ENCODE results near the gene ZNF277.

ZNF277 gene

DNA sequence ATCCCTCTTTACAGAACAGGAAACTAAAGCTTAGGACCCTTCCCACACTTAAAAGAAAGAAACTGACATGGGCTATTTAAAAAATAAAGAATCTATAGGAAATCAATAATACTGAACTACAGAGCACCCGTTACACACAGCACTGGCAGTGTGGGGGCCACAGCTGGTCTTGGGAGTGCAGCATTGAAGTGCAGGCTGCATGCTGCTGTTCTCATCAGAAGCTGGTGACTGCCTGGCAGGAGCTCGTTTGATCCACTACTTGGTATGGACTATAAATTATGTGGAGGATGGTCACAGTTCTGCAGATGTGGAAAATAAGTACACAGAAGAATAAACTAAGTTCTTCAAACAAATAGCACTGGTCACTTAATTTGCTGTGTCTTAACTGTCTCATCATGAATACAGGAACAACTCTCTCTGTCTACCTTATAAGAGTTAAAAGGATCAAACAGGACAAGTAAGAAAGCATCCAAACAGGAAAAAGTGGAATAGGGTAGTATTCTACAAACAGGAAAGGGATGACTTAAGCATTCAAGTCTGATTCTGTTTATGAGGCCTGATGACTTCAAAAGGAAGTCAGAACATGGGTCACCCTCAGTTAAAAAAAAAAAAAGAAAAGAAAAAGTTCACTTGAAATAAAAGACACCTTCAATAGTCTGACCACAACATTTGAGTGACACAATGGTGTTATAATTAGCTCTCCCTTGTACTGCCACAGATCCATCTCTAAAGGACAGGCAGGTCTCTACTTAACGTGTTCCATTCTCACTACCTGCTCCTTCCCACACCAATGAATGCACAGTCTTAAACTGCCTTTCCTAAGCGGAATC lies 21.3 kb upstream of the ZNF277 start:
- DNase-seq (ENCODE audit: low spot score) = no peak

DNA sequence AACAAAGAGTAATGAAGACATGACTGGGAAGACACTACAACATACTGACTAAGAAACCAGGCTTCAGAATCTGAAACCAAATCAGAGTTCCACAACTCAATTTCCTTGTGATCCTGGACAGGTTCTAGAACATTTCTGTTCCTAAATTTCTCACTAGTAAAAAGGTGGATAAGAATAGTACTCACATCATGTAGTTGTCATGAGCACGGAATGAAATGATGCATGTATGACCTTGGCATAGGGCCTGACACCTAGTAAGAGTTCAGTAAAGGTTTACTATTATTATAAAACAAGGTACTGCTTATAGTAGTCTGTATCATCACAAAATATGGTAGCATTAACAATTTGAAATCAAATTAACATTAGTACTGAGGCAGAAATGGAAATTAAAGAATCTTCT lies 20.2 kb upstream of the ZNF277 start:
- DNase-seq (ENCODE audit: low spot score) = no peak

DNA sequence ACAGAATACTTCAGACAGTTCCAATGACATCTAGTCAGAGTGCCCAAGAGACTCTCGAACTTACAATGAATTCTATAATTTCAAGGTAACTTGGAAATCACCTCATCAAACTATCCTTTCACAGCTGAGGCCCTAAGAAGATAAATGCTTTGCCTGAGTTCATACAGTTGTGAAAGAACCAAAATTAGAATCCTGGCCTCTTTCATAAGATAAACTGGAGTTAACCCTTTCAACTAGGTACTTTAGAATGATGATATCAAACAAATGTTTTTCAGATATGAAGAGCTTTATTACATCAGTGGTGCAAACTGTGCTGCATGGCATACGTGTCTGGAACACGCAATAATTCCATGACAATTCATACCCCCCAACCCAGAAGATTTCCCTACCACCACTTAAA lies 18.2 kb upstream of the ZNF277 start:
- DNase-seq (ENCODE audit: low spot score) = no peak

DNA sequence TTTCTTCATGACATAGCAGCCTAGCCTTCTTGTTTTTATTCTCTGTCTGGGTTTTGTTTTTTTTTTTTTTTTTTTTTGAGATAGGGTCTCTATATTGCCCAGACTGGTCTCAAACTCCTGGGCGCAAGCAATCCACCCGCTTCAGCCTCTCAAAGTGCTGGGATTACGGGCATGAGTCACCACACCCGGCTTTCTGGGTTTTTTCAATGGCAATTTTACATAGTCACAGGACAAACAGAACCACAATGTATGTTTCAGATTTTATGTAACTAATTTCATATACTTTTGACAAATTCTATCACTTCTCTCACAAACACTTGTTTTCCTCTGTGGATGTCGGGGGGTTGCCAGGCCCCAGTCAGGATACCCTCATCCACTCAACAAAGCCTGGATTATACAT lies 16.8 kb upstream of the ZNF277 start:
- DNase-seq (ENCODE audit: low spot score) = no peak

DNA sequence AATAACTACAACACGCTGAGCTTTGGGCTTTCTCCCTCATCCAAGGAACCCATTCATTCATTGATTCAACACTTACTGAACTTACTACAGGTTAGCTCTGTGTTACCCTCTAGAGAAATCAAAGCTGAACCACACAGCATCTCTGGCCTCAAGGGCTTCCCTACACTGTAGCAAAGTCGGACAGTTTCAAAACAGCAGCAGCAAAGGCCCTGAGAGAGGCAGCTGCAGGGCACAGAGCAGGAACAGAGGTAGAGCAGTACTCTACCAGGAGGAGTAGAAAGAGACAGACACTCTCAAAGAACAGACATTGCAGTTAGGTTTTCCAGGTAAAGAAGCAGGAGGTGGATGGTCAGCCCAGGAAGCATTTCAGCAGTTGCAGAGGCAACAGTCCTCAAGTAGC lies 16.4 kb upstream of the ZNF277 start:
- DNase-seq (ENCODE audit: low spot score) = no peak

DNA sequence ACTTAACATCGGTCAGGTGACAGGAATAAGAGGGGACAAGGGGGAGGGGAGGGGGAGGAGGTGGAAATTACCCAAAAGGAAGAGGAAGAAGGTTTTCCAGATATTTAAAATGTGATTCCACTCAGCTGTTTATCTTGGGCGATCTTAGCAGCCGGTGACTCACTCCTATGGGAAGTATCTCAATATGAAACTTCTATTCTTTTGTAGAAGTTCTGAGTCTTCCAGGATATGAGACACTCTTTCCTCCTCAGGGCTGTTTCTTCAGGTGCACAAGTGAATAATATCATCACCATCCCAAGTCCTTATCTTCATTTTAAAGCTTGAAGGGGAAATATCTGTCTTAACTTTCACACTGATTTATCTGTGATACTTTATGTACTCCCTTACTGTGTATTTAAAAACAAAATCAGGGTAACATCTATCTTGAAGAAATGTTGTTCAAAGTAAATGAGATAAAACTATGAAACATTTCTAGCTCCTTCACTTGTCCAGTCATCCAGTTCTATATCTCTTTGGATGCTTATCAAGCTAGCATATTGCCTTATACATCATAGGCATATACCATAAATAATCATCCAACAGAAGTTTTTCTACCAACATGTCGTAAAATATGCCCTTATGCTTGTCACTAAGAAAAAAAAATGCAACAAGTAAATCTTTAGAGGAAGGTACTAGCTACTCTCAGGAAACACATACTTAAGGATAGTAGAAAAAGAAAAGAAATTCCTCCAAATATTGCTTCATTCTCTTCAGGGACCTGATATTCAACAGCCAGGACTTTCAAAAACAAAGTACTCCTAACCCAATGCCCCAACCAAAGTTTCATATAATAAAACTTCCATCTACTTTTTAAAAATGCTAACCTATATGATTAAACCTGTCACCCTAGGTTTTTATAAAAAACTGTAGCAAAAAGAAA lies 14.0 kb upstream of the ZNF277 start:
- DNase-seq (ENCODE audit: low spot score) = no peak

DNA sequence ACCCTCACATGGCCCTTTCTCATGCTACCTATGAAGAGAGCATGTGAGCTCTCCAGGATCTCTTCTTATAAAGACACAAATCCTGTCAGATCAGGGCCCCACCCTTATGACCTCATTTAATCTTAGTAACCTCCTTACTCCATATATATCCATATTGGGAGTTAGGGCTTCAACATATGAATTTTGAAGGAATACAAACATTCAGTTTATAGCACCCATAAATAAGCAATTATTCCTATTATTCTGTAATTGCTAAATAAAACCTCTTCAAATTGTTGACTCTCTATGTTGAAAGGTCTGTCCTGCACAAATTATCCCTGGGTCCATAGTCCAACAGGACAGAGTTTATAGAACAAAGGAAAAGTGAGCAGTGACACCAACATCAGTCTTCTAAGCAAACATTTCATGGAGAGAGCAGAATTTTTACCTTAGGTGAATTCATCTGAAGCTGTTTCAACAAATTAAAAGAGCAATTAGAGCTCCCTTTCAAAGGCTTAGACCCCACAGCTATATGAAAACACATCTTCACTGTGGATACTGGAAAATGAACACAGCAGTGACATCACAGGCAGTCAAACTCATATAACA lies 12.5 kb upstream of the ZNF277 start:
- DNase-seq (ENCODE audit: low spot score) = no peak

DNA sequence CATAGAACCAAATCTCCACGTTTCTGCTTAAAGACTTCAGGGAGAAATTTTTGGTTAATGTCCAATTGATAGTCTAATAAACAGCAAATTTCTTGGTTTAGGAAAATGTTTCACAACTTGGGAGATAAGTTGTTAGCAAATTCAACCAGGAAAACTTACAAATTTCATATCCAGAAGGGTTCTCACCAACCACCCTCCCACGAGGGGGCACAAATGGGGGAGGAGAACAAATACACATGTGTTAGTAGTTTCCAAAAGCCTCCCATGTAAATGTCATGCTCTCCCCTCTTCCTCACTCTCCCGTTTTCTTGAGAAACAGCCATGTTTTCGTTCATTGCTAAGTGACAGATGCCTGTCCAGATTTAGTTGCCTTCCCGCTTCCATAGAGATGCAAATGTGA lies 10.8 kb upstream of the ZNF277 start:
- DNase-seq (ENCODE audit: low spot score) = no peak

DNA sequence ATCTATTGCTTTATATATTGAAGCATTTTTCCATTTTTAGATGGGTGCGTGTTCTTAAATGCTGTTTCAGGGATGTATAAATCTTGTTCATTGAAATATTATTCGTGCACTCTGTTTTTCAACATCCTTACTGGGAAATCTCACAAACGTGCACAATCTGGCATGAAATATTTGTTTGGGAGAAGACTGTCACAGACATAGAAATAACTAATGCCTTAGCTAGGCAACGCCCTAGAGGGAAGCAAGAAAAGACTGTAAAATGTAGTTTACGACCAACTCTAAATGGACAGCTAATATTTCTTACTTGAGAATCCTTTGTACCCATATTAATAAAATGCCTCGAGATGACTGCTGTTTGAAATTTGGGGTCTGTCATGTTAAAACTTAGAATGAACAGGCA lies 9.2 kb upstream of the ZNF277 start:
- no peak for DNase-seq (ENCODE audit: low spot score)

DNA sequence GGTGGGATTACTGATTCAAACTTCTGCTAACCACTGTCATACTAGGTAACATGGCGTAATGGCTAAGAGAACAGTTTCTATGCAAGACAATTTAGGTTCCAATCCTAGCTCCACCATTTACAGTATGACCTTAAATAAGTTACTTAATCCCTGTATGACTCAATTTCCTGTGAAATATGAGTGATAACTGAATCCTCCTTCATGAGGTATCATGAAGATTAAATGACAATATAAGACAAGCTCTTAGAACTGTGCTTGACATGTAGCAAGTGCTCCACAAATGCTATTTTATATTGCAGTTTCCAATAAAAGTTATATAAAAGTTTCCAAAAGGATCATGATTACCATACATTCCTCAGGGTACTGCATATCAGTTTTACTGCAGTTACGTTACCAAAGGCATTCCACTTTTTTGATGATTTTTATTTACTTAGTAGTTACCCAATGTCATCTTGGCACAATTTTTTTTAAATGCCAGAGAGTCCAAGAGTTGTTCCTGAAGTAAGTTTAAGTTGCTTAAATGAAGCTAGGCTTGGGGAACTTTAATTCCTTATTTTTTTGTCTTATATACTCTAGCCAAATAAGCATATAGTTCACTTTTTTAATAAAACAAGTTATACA lies 7.3 kb upstream of the ZNF277 start:
- DNase-seq (ENCODE audit: low spot score) = no peak

DNA sequence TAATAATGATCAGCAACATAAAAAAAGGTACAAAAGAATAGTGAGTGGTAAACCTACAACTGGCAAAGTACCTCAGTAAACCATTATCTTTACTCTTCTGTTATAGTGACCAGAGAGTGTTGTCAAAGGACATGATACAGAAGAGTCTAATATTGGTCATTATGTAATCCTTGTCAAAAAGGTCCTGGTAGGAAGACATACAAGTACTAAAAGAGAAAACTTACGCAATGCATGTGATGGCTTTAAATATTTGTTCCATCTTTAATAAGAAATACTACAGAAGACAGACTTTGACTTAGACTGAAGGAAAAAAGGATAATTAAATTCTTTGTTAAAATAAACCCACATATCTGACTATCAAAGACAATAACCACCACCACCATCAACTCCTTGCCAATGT lies 6.8 kb upstream of the ZNF277 start:
- no peak for DNase-seq (ENCODE audit: low spot score)

DNA sequence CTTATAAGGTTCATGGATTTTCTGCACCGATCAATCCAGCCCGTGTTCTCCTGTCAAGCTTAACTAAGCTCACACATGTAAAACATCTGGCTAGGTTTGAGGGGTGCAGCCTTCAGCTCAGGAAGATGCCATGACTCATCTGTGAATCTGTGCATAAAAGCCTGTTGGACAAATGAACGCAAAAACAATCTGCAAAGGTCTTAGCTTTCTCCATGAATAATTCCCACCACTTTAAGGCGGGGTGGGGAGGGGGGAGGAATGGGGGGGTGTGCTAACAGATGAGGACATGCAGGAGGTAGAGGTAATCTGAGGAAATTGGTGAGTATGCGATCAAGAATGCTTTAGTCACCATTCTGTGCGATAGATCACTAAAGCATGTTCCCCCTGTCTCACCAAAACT lies 5.1 kb upstream of the ZNF277 start:
- DNase-seq (ENCODE audit: low spot score) = no peak

DNA sequence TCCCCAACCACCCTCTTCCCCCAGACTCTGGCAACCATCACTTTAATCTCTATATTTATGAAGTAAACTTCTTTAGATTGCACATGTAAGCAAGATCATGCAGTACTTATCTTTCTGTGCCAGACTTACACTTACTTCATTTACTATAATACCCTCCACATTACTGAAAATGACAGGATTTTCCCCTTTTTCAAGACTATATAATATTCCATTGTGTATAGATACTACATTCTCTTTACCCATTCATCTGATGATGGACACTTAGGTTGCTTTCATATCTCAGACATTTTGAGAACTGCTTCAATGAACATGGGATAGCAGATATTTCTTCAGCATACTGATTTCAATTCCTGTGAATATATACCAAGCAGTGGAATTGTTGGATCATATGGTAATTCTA lies 4.7 kb upstream of the ZNF277 start:
- no peak for DNase-seq (ENCODE audit: low spot score)

DNA sequence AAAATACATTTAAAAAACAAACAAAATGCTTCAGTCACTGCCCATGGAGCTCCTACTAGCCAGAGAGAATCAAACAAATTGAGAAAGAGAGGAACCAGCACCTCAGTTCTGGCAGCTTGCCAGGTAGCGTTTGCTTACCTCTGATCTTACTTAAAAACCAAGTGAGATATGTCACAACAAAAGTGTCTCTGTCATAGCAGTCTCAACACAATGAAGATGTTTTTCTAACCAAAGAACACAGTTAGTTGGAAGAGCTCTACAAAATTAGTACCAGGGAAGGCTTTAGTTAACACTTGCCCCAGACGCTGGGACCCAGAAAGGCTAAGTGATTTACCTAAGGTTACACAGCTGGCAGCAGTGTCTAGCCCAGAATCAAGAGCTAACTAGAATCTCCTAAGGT lies 3.7 kb upstream of the ZNF277 start:
- DNase-seq (ENCODE audit: low spot score) = peak; percentile 53

DNA sequence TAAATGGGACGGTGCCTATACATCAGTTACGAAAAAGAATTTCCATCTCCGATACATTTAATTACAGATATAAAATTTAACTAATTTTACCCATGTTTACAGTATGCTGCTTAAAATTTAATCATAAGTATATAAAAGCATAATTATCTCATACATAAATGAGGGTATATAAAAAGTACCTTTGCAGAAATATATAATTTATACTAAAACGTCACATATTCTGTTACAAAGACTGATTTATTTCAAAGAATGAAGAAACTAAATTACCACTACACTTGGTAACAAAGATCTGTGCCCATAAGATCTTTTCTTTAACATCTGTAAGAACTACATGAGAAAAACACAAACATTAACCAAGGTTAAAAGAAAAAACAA lies 3.1 kb upstream of the ZNF277 start:
- DNase-seq (ENCODE audit: low spot score) = no peak

DNA sequence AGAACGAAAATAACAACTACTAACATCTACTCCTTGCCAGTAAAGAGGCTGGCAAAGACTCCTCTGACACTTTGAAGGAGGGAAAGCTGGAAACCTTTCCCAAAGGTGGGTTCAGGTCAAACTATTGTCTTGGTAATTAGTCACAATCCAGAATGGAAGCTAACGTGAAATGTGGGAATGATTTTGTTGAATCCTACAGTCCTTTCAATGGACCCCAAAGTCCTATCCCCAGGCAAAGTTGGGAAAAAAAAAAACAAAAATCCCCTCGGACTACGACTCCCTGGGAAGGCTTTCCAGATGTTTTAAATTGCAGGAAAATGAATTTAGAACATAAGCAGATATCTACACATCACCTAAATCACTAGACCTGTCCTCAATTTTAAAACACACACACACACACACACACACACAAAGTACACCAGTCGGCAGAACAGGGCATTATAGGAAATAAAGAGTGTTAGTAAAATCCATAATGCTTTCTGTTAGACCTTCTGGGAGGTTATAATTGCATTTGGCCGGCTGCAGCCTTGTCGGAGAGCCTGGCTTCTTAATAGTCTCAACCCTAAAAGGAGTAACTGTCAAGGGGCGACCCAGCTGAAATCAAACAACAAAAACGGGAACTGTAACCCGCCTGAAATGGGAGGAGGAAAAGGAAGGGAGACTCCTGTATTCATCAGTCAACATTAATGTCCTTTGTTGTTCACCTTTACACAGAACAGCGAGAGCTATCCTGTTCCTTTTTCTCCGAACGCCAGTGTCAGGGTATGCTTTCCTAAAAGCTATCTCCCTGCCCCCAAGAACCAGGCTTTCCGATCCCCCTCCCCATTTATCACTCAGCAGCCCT lies 1.8 kb upstream of the ZNF277 start:
- DNase-seq (ENCODE audit: low spot score) = peak; percentile 45

DNA sequence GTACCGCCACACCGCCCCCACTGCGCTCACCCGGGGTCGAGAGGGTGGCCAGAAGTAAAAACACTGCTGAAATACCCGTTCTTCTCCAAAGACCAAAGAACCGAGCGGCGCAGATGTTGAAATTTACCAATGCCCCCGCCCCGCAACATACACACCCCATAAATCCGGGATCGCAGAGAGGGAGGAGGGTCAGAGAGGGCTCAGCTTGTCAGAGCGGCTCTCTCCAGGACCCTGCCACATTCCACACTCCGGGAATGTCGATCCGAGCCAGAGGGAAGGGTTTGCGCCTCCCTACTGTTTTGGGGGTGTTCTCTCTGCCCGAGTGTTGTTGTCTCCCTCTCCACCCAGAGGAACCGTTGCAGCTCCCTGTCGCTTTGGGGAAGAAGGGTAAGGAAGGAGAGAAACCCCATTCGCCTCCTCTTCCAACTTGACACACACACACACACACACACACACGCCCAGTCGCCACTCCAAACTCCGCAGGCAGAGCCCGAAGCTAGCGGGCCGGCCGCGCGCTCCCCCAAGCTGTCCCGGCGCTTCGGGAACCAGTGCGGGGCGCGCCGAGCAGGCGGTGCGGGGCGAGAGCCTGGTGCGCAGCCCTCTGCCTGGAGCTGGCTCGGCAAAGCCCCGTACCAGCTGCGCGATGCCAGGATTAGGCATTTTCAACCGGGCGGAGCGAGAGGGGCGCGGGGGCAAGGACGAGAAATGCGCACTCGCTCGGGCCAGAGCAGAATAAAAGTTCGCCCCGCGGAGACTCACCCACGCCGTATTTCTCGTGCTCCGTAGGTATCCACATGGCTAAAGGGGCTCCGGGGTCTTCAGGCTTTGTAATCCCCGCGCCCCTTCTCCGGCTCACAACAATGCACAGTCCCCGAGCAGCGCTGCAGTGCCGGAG lies 905 bp upstream of the ZNF277 start:
- DNase-seq (ENCODE audit: low spot score) = peak; percentile 45

DNA sequence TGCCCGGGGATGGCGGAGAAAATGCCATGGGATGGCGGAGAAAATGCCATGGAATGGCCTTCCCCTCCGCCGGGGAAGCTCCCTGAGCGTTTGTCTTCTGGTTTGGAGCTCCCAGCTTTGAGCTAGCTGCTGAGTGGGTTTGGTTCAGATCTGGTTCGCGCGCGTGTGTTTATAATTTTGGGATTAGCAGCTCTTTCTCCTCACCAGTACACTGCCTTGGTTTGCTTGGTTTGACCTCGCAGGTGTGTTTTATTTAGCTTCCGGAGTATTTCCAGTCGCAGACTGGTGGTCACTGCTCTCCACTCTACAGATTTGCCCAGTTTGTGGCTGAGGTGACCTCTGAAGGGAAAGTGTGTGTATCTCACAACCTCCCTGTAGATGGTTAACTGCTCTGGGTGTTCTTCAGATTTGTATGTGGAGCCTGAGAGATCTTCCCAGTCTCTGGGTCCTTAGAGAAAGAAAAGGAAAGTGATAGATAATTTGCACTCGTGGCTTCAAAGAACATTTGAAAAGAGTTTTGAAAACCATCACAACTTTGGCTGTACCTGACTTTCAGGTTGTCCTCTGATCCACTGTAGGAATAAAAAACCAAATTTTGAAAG lies 597 bp downstream of the ZNF277 start:
- DNase-seq (ENCODE audit: low spot score) = no peak

DNA sequence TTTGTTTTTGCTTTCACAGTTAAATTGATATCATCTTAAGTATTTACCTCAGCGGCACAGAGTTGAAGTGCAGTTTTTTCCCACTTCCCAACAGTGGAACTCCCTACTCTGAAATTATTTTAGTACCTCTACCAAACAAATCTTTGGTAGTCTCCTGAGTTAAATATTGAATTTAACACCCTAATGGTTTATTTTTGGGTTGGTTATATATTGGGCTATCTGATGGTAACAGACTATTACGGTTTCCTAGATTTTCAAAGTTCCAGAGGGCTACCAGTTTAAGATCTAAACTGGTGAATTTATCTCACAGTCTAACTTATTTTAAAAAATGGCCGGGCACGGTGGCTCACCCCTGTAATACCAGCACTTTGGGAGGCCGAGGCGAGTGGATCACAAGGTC lies 1.3 kb downstream of the ZNF277 start:
- DNase-seq (ENCODE audit: low spot score) = no peak
